GM12878 (cell line): ENCODE data around the gene NANOGP8. TPM values are rescaled to one million over a fixed set of nuclear protein-coding genes. Genes with fewer than 3 reads are reported as not detected.

Source experiments
- ATAC-seq: fragments of 200-7000 bp; cut with Tn5 transposase; 3 replicates; pipeline ENCODE4 v1.9.1; 2020; ENCODE audit warnings: mild to moderate bottlenecking, moderate library complexity
- BruUV-seq: library from RNA; stranded (reverse); fragments of 400-500 nt; replicated peaks from 2 replicates; lab custom pipeline; 2021; lab: Mats Ljungman, UMichigan
- CTCF ChIA-PET: fragments of 300-600 bp; sonication (Branson Sonifier 250); formaldehyde crosslinking; extraction: SDS; loops from one replicate; lab custom pipeline; 2021; ENCODE audit warnings: inconsistent platforms; lab: Yijun Ruan, JAX
- POLR2A ChIA-PET: fragments of 350-600 bp; formaldehyde crosslinking; extraction: SDS; loops from one replicate; lab custom pipeline; 2021; ENCODE audit warnings: inconsistent platforms; lab: Charles Lee
- RAD21 ChIA-PET: fragments of 300-600 bp; sonication (Branson Sonifier 250); formaldehyde crosslinking; loops from one replicate; lab custom pipeline; 2023; ENCODE audit warnings: antibody characterized with exemption; ENCODE audit not compliant: unreplicated experiment; lab: Charles Lee
- SMC1A ChIA-PET: fragments of 300-600 bp; sonication (Branson Sonifier 250); formaldehyde crosslinking; loops from one replicate; lab custom pipeline; 2023; ENCODE audit not compliant: unreplicated experiment, uncharacterized antibody; lab: Charles Lee
- DNase-seq: peaks from one replicate; pipeline ENCODE4 v3.0.0-alpha.2; 2011; ENCODE audit warnings: low read depth, low spot score
- FAIRE-seq: peaks from 3 replicates; lab custom pipeline; 2011; peaks lifted over from hg19 to GRCh38; lab: Jason Lieb, UNC
- H2AFZ ChIP-seq: 2 replicates; pipeline ENCODE4 v1.6.0; 2011; ENCODE audit warnings: low read depth, low read length, control low read depth; ENCODE audit not compliant: control insufficient read depth
- H3K27ac ChIP-seq: 2 replicates; pipeline ENCODE4 v1.5.1; 2011; ENCODE audit warnings: control low read depth; ENCODE audit not compliant: control insufficient read depth, insufficient read depth
- H3K27me3 ChIP-seq, 2 experiments: replicated peaks in 1 of 2; 2 replicates each; pipeline versions ENCODE4 v1.6.0 to v1.6.1; 2011; ENCODE audit warnings: low read length in 1 of 2; ENCODE audit not compliant: control insufficient read depth in 2 of 2, insufficient read depth in 2 of 2
- H3K36me3 ChIP-seq, 2 experiments: 2 replicates each; pipeline ENCODE4 v1.5.1; 2011; ENCODE audit warnings: low read length in 1 of 2; ENCODE audit not compliant: control insufficient read depth in 2 of 2, insufficient read depth in 2 of 2
- H3K4me1 ChIP-seq: 2 replicates; pipeline ENCODE4 v1.6.1; 2011; ENCODE audit warnings: mild to moderate bottlenecking, low read length, moderate library complexity, mixed read lengths; ENCODE audit not compliant: control insufficient read depth, insufficient read depth
- H3K4me2 ChIP-seq: 2 replicates; pipeline ENCODE4 v1.6.0; 2011; ENCODE audit warnings: control low read depth; ENCODE audit not compliant: control insufficient read depth, insufficient read depth
- H3K4me3 ChIP-seq: fragments of 200-600 bp; sonication (generic); 2 replicates; pipeline ENCODE4 v1.5.1; 2016
- H3K79me2 ChIP-seq: 2 replicates; pipeline ENCODE4 v1.6.0; 2011; ENCODE audit warnings: low read length; ENCODE audit not compliant: control insufficient read depth, insufficient read depth
- H3K9ac ChIP-seq: 2 replicates; pipeline ENCODE4 v1.8.0; 2011; ENCODE audit warnings: low read length, control low read depth, mixed read lengths; ENCODE audit not compliant: control insufficient read depth, insufficient read depth
- H3K9me3 ChIP-seq: replicated peaks from 3 replicates; pipeline ENCODE4 v1.5.1; 2011; ENCODE audit warnings: mild to moderate bottlenecking, low read length; ENCODE audit not compliant: control insufficient read depth, insufficient read depth
- H4K20me1 ChIP-seq: 2 replicates; pipeline ENCODE4 v1.6.0; 2011; ENCODE audit not compliant: control insufficient read depth, insufficient read depth
- CREM ChIP-seq: IDR thresholded peaks from 2 replicates; pipeline ENCODE4 v1.6.1; 2014; ENCODE audit warnings: antibody characterized with exemption, low read depth
- EZH2 ChIP-seq: IDR thresholded peaks from 2 replicates; pipeline ENCODE4 v1.6.1; 2012; ENCODE audit warnings: low read depth, mild to moderate bottlenecking, control low read depth, inconsistent platforms, low read length, borderline replicate concordance; ENCODE audit not compliant: control insufficient read depth
- HCFC1 ChIP-seq: fragments of 150-350 bp; IDR thresholded peaks from 2 replicates; pipeline ENCODE4 v1.6.1; 2014; ENCODE audit warnings: low read length
- MXI1 ChIP-seq: fragments of 150-350 bp; IDR thresholded peaks from 2 replicates; pipeline ENCODE4 v1.6.1; 2011; ENCODE audit warnings: low read depth, mild to moderate bottlenecking, inconsistent platforms, low read length, improper control_type of control experiment
- NR2C1 ChIP-seq: fragments of 450-650 bp; IDR thresholded peaks from 2 replicates; pipeline ENCODE4 v1.6.1; 2017; ENCODE audit warnings: antibody characterized with exemption, mild to moderate bottlenecking, moderate library complexity
- POLR2A ChIP-seq: IDR thresholded peaks from 2 replicates; pipeline ENCODE4 v1.6.1; 2011; ENCODE audit warnings: low read depth, mild to moderate bottlenecking, low read length
- SIN3A ChIP-seq: IDR thresholded peaks from 2 replicates; pipeline ENCODE4 v1.6.1; 2012; ENCODE audit warnings: low read depth, low read length, improper control_type of control experiment
- SMC3 ChIP-seq: IDR thresholded peaks from 2 replicates; pipeline ENCODE4 v1.6.1; 2011; ENCODE audit warnings: low read length, improper control_type of control experiment, borderline replicate concordance
- SPI1 ChIP-seq: IDR thresholded peaks from 2 replicates; pipeline ENCODE4 v1.6.1; 2011; ENCODE audit warnings: low read depth, mild to moderate bottlenecking, low read length, moderate library complexity, borderline replicate concordance; ENCODE audit not compliant: insufficient read depth
- TCF3 ChIP-seq: IDR thresholded peaks from 2 replicates; pipeline ENCODE4 v1.6.1; 2012; ENCODE audit warnings: low read depth, mild to moderate bottlenecking, low read length, borderline replicate concordance; ENCODE audit not compliant: insufficient read depth
- ZNF217 ChIP-seq: fragments of 450-650 bp; IDR thresholded peaks from 2 replicates; pipeline ENCODE4 v1.6.1; 2017; ENCODE audit warnings: antibody characterized with exemption, mild to moderate bottlenecking
- ZNF687 ChIP-seq: fragments of 450-650 bp; IDR thresholded peaks from 2 replicates; pipeline ENCODE4 v1.6.1; 2017; ENCODE audit warnings: mild to moderate bottlenecking, moderate library complexity
- WGBS: methylation state at CpG from one replicate; pipeline ENCODE4 v1.1.6; 2016; ENCODE audit warnings: low lambda C conversion rate; ENCODE audit not compliant: insufficient replicate concordance, insufficient coverage; ENCODE audit errors: missing lambda C conversion rate; 5-methylcytosine and 5-hydroxymethylcytosine counted together
- in situ Hi-C: fragments of 300-500 bp; cut with MboI; formaldehyde crosslinking; loops from 9 replicates; pipeline ENCODE4 v1.14.3; 2018; ENCODE audit warnings: mixed read lengths
- intact Hi-C: fragments of 100-400 bp; cut with micrococcal nuclease; formaldehyde crosslinking; loops from one replicate; pipeline ENCODE4 v1.14.2; 2022; ENCODE audit not compliant: unreplicated experiment
- polyA plus RNA-seq, 11 experiments: library from polyadenylated mRNA; depleted of rRNA in 4 of 11; unstranded in 6 of 11; stranded (reverse) in 5 of 11; fragments of >200 nt; fragmentation: Nextera tagmentation in 4 of 11; fragmentation: Illumina TruSeq in 1 of 11; extraction: Ambion mirVana in 4 of 11; extraction: Trizol in 1 of 11; gene quantifications; 1 replicate in 1 of 11; 2 replicates in 10 of 11; pipeline versions ENCODE4 v1.2.1 to v1.2.3, GENCODE V29; 2011 to 2016; ENCODE audit warnings: inconsistent platforms in 2 of 11, missing spikeins in 2 of 11, low read depth in 1 of 11
- total RNA-seq, 4 experiments: library from RNA; depleted of rRNA in 3 of 4; stranded (reverse); fragments of >200 nt in 3 of 4; fragmentation: Illumina TruSeq in 1 of 4; extraction: Trizol in 1 of 4; gene quantifications; 2 replicates each; pipeline versions ENCODE4 v1.2.1 to v1.2.3, GENCODE V29; 2013 to 2021
- TF ChIP-seq, protein P1 (sequence below): fragments of 450-650 bp; formaldehyde crosslinking; IDR thresholded peaks from 2 replicates; pipeline ENCODE4 v1.5.0; 2022; ENCODE audit warnings: mild to moderate bottlenecking, missing genetic modification characterization
- TF ChIP-seq, protein P2 (sequence below): fragments of 450-650 bp; IDR thresholded peaks from 2 replicates; pipeline ENCODE4 v1.6.1; 2017; ENCODE audit warnings: mild to moderate bottlenecking, low read depth, inconsistent platforms; ENCODE audit not compliant: poor library complexity, severe bottlenecking

Gene NANOGP8
- total and polyA plus RNA-seq, 10 of the 15 experiments (the other 5 are each of a cell fraction or from before 2014, with no cell fraction given), result not detected

- in situ Hi-C loops (no loop called here), intact Hi-C loops (no loop called here)
- RAD21 ChIA-PET, result no interaction called here
- Histone ChIP-seq H3K4me1 (no peaks in the 10 kb centered on the region), H3K27ac (no peak overlapping the region), H3K36me3 (no peaks in the 10 kb centered on the region), H2AFZ (peak overlapping the region; percentile 17; the same call in 1 of the 2 replicates), H3K4me2 (no peak overlapping the region), H3K9ac (no peak overlapping the region), H3K79me2 (no peaks in the 10 kb centered on the region), H3K27me3 (no peaks in the 10 kb centered on the region), H4K20me1 (no peaks in the 10 kb centered on the region), H3K9me3 (no peaks in the 10 kb centered on the region), H3K4me3 (no peak overlapping the region)
- no peak for FAIRE-seq
- DNase-seq, result no peak
- 23% methylated on average over 2 of the region's 2 CpGs for WGBS
- SMC1A ChIA-PET, result no interaction called here
- BruUV-seq, result no TSS peak
- CTCF ChIA-PET, result no interaction called here
- no peak for ATAC-seq
- POLR2A ChIA-PET, result interaction anchor here (0.6 to 0.7 kb wide), 2 partner anchors 14 to 17 kb away, joined by 3 to 4 read pairs; no protein-coding TSS in a partner anchor
- TF ChIP-seq, protein P1, sequence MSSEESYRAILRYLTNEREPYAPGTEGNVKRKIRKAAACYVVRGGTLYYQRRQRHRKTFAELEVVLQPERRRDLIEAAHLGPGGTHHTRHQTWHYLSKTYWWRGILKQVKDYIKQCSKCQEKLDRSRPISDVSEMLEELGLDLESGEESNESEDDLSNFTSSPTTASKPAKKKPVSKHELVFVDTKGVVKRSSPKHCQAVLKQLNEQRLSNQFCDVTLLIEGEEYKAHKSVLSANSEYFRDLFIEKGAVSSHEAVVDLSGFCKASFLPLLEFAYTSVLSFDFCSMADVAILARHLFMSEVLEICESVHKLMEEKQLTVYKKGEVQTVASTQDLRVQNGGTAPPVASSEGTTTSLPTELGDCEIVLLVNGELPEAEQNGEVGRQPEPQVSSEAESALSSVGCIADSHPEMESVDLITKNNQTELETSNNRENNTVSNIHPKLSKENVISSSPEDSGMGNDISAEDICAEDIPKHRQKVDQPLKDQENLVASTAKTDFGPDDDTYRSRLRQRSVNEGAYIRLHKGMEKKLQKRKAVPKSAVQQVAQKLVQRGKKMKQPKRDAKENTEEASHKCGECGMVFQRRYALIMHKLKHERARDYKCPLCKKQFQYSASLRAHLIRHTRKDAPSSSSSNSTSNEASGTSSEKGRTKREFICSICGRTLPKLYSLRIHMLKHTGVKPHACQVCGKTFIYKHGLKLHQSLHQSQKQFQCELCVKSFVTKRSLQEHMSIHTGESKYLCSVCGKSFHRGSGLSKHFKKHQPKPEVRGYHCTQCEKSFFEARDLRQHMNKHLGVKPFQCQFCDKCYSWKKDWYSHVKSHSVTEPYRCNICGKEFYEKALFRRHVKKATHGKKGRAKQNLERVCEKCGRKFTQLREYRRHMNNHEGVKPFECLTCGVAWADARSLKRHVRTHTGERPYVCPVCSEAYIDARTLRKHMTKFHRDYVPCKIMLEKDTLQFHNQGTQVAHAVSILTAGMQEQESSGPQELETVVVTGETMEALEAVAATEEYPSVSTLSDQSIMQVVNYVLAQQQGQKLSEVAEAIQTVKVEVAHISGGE (CRISPR knock-in tag), result no peak
- TF ChIP-seq EZH2 (no peak), ZNF687 (no peak), ZNF217 (no peak), HCFC1 (no peak), NR2C1 (no peak), TCF3 (no peak), CREM (no peak), SIN3A (no peak), POLR2A (no peak), SMC3 (no peak), SPI1 (peak; percentile 28; the same call in 1 of the 2 replicates), MXI1 (no peak)
- TF ChIP-seq, protein P2, sequence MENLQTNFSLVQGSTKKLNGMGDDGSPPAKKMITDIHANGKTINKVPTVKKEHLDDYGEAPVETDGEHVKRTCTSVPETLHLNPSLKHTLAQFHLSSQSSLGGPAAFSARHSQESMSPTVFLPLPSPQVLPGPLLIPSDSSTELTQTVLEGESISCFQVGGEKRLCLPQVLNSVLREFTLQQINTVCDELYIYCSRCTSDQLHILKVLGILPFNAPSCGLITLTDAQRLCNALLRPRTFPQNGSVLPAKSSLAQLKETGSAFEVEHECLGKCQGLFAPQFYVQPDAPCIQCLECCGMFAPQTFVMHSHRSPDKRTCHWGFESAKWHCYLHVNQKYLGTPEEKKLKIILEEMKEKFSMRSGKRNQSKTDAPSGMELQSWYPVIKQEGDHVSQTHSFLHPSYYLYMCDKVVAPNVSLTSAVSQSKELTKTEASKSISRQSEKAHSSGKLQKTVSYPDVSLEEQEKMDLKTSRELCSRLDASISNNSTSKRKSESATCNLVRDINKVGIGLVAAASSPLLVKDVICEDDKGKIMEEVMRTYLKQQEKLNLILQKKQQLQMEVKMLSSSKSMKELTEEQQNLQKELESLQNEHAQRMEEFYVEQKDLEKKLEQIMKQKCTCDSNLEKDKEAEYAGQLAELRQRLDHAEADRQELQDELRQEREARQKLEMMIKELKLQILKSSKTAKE, result no peak
These were observed 41.6 kb downstream of the NANOGP8 start for GRCh38 chr15:35043373-35044095.
